Transverse colon (tissue), 4 donors: ENCODE results near the gene CCNG2. TPM values are rescaled to one million over a fixed set of nuclear protein-coding genes. Genes with fewer than 3 reads are reported as not detected.

Source experiments
- DNase-seq: peaks from one replicate; pipeline ENCODE4 v3.0.0-alpha.2; 2019
- H3K27ac ChIP-seq, 4 donors: fragments of 200-600 bp; sonication (generic); 2 replicates each; pipeline ENCODE4 v1.5.1; 2016 to 2018; ENCODE audit warnings: inconsistent platforms in 4 of 4
- H3K27me3 ChIP-seq: fragments of 200-600 bp; sonication (generic); 2 replicates; pipeline ENCODE4 v1.5.1; 2017; ENCODE audit warnings: inconsistent platforms
- H3K36me3 ChIP-seq, 4 donors: fragments of 200-600 bp; sonication (generic); 2 replicates each; pipeline ENCODE4 v1.5.1; 2017 to 2019; ENCODE audit warnings: inconsistent platforms in 4 of 4
- H3K4me1 ChIP-seq, 4 donors: fragments of 200-600 bp; sonication (generic); 2 replicates each; pipeline ENCODE4 v1.5.1; 2017 to 2020; ENCODE audit warnings: inconsistent platforms in 4 of 4
- H3K4me3 ChIP-seq, 4 donors: fragments of 200-600 bp; sonication (generic); 1 replicate in 1 of 4; 2 replicates in 3 of 4; pipeline versions ENCODE4 v1.5.1 to v1.6.1; 2017 to 2019; ENCODE audit warnings: inconsistent platforms in 4 of 4
- H3K9me3 ChIP-seq, 2 donors: fragments of 200-600 bp; sonication (generic); 2 replicates each; pipeline ENCODE4 v1.5.1; 2017 to 2019; ENCODE audit warnings: inconsistent platforms in 2 of 2
- CTCF ChIP-seq, 5 experiments: fragments of 200-600 bp in 3 of 5; fragments of 450-650 bp in 2 of 5; sonication (generic) in 3 of 5; IDR thresholded peaks; 1 replicate in 2 of 5; 2 replicates in 3 of 5; pipeline ENCODE4 v1.5.1; 2016 to 2017; ENCODE audit warnings: antibody characterized with exemption in 5 of 5, inconsistent platforms in 3 of 5, mild to moderate bottlenecking in 2 of 5, moderate library complexity in 1 of 5
- EP300 ChIP-seq: sonication (generic); formaldehyde crosslinking; IDR thresholded peaks from one replicate; pipeline ENCODE4 v1.6.1; 2017; ENCODE audit warnings: antibody characterized with exemption, low read depth
- POLR2A ChIP-seq: fragments of 450-650 bp; IDR thresholded peaks from one replicate; pipeline ENCODE4 v1.6.1; 2016; ENCODE audit warnings: antibody characterized with exemption, mild to moderate bottlenecking, moderate library complexity
- POLR2AphosphoS5 ChIP-seq, 3 donors: sonication (generic); formaldehyde crosslinking; IDR thresholded peaks; one replicate each; pipeline ENCODE4 v1.6.1; 2016; ENCODE audit warnings: antibody characterized with exemption in 3 of 3
- WGBS, 2 donors: methylation state at CpG; one replicate each; pipeline ENCODE4 v1.1.5; 2018; ENCODE audit warnings: low coverage in 1 of 2; 5-methylcytosine and 5-hydroxymethylcytosine counted together
- in situ Hi-C, 4 donors: fragments of 200-750 bp; cut with MboI; loops; one replicate each; pipeline versions ENCODE4 v1.15.0 to v1.15.1; 2017; ENCODE audit warnings: low sequenced_read_pairs in 3 of 4, low pct_ligation_motif_present in 1 of 4, low pct_unique_long_range_greater_than_20kb in 1 of 4
- intact Hi-C: fragments of 100-400 bp; cut with DNase I; formaldehyde crosslinking; loops from one replicate; pipeline ENCODE4 v1.15.1; 2023; ENCODE audit warnings: low total_unique reads
- total RNA-seq, 4 donors: library from RNA; depleted of rRNA; stranded (reverse); fragments of >200 nt; gene quantifications; one replicate each; pipeline ENCODE4 v1.1.0, GENCODE V29; 2016

Gene CCNG2
- total RNA-seq, 4 donors from 2014 or later: 55.4 to 114 (median 79.4) TPM

- intact Hi-C loops: no loop called here
- TF ChIP-seq EP300 (no peak), POLR2A (no peak), POLR2AphosphoS5 (IDR thresholded peaks at IDR 0.05) (no peak), CTCF (IDR thresholded peaks at IDR 0.05) (no peak)
- DNase-seq: no peak
- H3K27me3 ChIP-seq: no peaks in the 10 kb centered on the region
- in situ Hi-C loops: no loop called here
- H3K4me1 ChIP-seq: no peaks in the 10 kb centered on the region
- H3K36me3 ChIP-seq: no peaks in the 10 kb centered on the region
- WGBS, 2 donors: 88 to 90% methylated on average over 2 to 8 of the region's 8 CpGs
- no peak overlapping the region for H3K27ac ChIP-seq
- no peak overlapping the region for H3K4me3 ChIP-seq
- H3K9me3 ChIP-seq: no peaks in the 10 kb centered on the region
These were observed 36.0 kb upstream of the CCNG2 start for GRCh38 chr4:77120886-77121508.

GRCh38 chr4:77121736-77122240 lies 35.2 kb upstream of the CCNG2 start:
- TF ChIP-seq EP300: no peak
- TF ChIP-seq POLR2A: no peak
- TF ChIP-seq CTCF (IDR thresholded peaks at IDR 0.05): no peak
- TF ChIP-seq POLR2AphosphoS5 (IDR thresholded peaks at IDR 0.05): no peak
- Histone ChIP-seq H3K4me3 (no peak overlapping the region), H3K36me3 (no peaks in the 10 kb centered on the region), H3K27ac (no peak overlapping the region), H3K4me1 (no peaks in the 10 kb centered on the region), H3K9me3 (no peaks in the 10 kb centered on the region), H3K27me3 (no peaks in the 10 kb centered on the region)
- WGBS, 2 donors: 90 to 93% methylated on average over 2 to 5 of the region's 5 CpGs
- DNase-seq: no peak
- in situ Hi-C loops: no loop called here
- intact Hi-C loops: no loop called here

- intact Hi-C loops: no loop called here
- no peak for DNase-seq
- no peaks in the 10 kb centered on the region for H3K9me3 ChIP-seq
- in situ Hi-C loops: no loop called here
- no peaks in the 10 kb centered on the region for H3K27me3 ChIP-seq
- H3K4me1 ChIP-seq: peaks cover 0 to 4% (median 0%) of the 10 kb centered on the region in 4 donors
- no peaks in the 10 kb centered on the region for H3K36me3 ChIP-seq
- TF ChIP-seq POLR2A: no peak
- no peak for TF ChIP-seq CTCF (IDR thresholded peaks at IDR 0.05)
- TF ChIP-seq EP300: no peak
- no peak for TF ChIP-seq POLR2AphosphoS5 (IDR thresholded peaks at IDR 0.05)
- H3K27ac ChIP-seq: no peak overlapping the region
- no peak overlapping the region for H3K4me3 ChIP-seq
- 87 to 94% methylated on average over 3 to 4 of the region's 4 CpGs for WGBS, 2 donors
These were observed 34.4 kb upstream of the CCNG2 start for GRCh38 chr4:77122656-77123055.

- in situ Hi-C loops: no loop called here
- Histone ChIP-seq H3K9me3 (no peaks in the 10 kb centered on the region), H3K36me3 (no peaks in the 10 kb centered on the region), H3K4me3 (no peak overlapping the region), H3K27me3 (no peaks in the 10 kb centered on the region), H3K27ac (no peak overlapping the region), H3K4me1 (peaks cover 0 to 12% (median 3%) of the 10 kb centered on the region in 4 donors)
- intact Hi-C loops: no loop called here
- no peak for DNase-seq
- TF ChIP-seq POLR2AphosphoS5 (IDR thresholded peaks at IDR 0.05): no peak
- TF ChIP-seq POLR2A: no peak
- TF ChIP-seq CTCF (IDR thresholded peaks at IDR 0.05): no peak
- TF ChIP-seq EP300: no peak
- 61 to 100% methylated on average over 1 of the region's 1 CpG for WGBS, 2 donors
These were observed 33.6 kb upstream of the CCNG2 start for GRCh38 chr4:77123411-77123810.
